HepG2 (cell line): Measurements from ENCODE around the gene SGCE. TPM values are rescaled to one million over a fixed set of nuclear protein-coding genes. Genes with fewer than 3 reads are reported as not detected.

Source experiments
- ATAC-seq: fragments of 200-7000 bp; cut with Tn5 transposase; 3 replicates; pipeline ENCODE4 v1.9.1; 2020; ENCODE audit warnings: mild to moderate bottlenecking, moderate library complexity
- BruUV-seq: library from RNA; stranded (reverse); fragments of 400-500 nt; replicated peaks from 2 replicates; lab custom pipeline; 2021; lab: Mats Ljungman, UMichigan
- CTCF ChIA-PET: fragments of 300-600 bp; formaldehyde crosslinking; extraction: SDS; loops from one replicate; lab custom pipeline; 2021; ENCODE audit warnings: low total read pairs, inconsistent platforms, low intra/inter-chr PET ratio; lab: Yijun Ruan, JAX
- POLR2A ChIA-PET: fragments of 350-600 bp; sonication (Branson Sonifier 250); formaldehyde crosslinking; loops from one replicate; lab custom pipeline; 2020; ENCODE audit warnings: antibody characterized with exemption, inconsistent platforms; lab: Yijun Ruan, JAX
- DNase-seq: peaks from one replicate; pipeline ENCODE4 v3.0.0-alpha.2; 2015; ENCODE audit warnings: low spot score
- FAIRE-seq: peaks from 3 replicates; lab custom pipeline; 2011; peaks lifted over from hg19 to GRCh38; lab: Jason Lieb, UNC
- H2AFZ ChIP-seq: one replicate; pipeline ENCODE4 v1.6.1; 2011; ENCODE audit warnings: low read length, inconsistent platforms
- H3K27ac ChIP-seq: fragments of 300-600 bp; 3 replicates; pipeline ENCODE4 v1.8.0; 2011; ENCODE audit warnings: mixed run types, mild to moderate bottlenecking, mixed read lengths, low read length, inconsistent platforms; ENCODE audit not compliant: insufficient read depth; ENCODE audit errors: extremely low read length
- H3K27me3 ChIP-seq, 2 experiments: fragments of 200-600 bp in 1 of 2; 2 replicates in 1 of 2; 3 replicates in 1 of 2; pipeline versions ENCODE4 v1.6.0 to v1.8.0; 2011; ENCODE audit warnings: low read length in 2 of 2, mild to moderate bottlenecking in 2 of 2, moderate library complexity in 2 of 2, inconsistent platforms in 1 of 2; ENCODE audit not compliant: insufficient read depth in 2 of 2, control insufficient read depth in 1 of 2
- H3K36me3 ChIP-seq, 2 experiments: fragments of 200-600 bp in 1 of 2; replicated peaks in 1 of 2; 2 replicates in 1 of 2; 3 replicates in 1 of 2; pipeline versions ENCODE4 v1.5.1 to v1.8.0; 2011; ENCODE audit warnings: low read length in 2 of 2, inconsistent platforms in 1 of 2; ENCODE audit not compliant: insufficient read depth in 2 of 2, control insufficient read depth in 1 of 2
- H3K4me1 ChIP-seq: 2 replicates; pipeline ENCODE4 v1.5.1; 2012; ENCODE audit warnings: low read length, inconsistent platforms; ENCODE audit not compliant: insufficient read depth
- H3K4me2 ChIP-seq: 2 replicates; pipeline ENCODE4 v1.6.0; 2011; ENCODE audit warnings: low read depth, low read length, inconsistent platforms
- H3K4me3 ChIP-seq, 3 experiments: fragments of 200-600 bp in 1 of 3; sonication (generic), shearing (Covaris generic) in 1 of 3; replicated peaks in 1 of 3; 2 replicates each; pipeline ENCODE4 v1.5.1; 2011 to 2016; ENCODE audit warnings: low read length in 3 of 3, inconsistent platforms in 2 of 3, low read depth in 2 of 3, mild to moderate bottlenecking in 2 of 3, control low read depth in 1 of 3, mixed read lengths in 1 of 3; ENCODE audit not compliant: insufficient read depth in 1 of 3
- H3K79me2 ChIP-seq: one replicate; pipeline ENCODE4 v1.6.1; 2011; ENCODE audit warnings: low read length, inconsistent platforms; ENCODE audit not compliant: insufficient read depth
- H3K9ac ChIP-seq: 2 replicates; pipeline ENCODE4 v1.6.0; 2011; ENCODE audit warnings: mild to moderate bottlenecking, low read depth, low read length, inconsistent platforms; ENCODE audit not compliant: insufficient read depth
- H3K9me3 ChIP-seq: 2 replicates; pipeline ENCODE4 v1.5.1; 2012; ENCODE audit warnings: mild to moderate bottlenecking, low read length
- H4K20me1 ChIP-seq: 2 replicates; pipeline ENCODE4 v1.6.0; 2011; ENCODE audit warnings: inconsistent platforms, mild to moderate bottlenecking, low read length, moderate library complexity; ENCODE audit not compliant: insufficient read depth
- ATRX ChIP-seq: sonication (generic); formaldehyde crosslinking; IDR thresholded peaks from 2 replicates; pipeline ENCODE4 v1.4.0; 2020; ENCODE audit warnings: missing genetic modification reagents, borderline replicate concordance
- CEBPB ChIP-seq: IDR thresholded peaks from 2 replicates; pipeline ENCODE4 v1.6.1; 2011; ENCODE audit warnings: low read depth, low read length, improper control_type of control experiment, borderline replicate concordance
- GATAD1 ChIP-seq: IDR thresholded peaks from 2 replicates; pipeline ENCODE4 v1.6.1; 2016; ENCODE audit warnings: missing genetic modification reagents, missing compliant biosample characterization
- GTF3A ChIP-seq: sonication (generic); formaldehyde crosslinking; conservative IDR thresholded peaks from 2 replicates; pipeline ENCODE4 v1.4.0; 2020; ENCODE audit warnings: mild to moderate bottlenecking, missing genetic modification reagents
- HCFC1 ChIP-seq: fragments of 150-350 bp; IDR thresholded peaks from 2 replicates; pipeline ENCODE4 v1.6.1; 2014; ENCODE audit warnings: low read depth, low read length
- HES4 ChIP-seq: sonication (generic); formaldehyde crosslinking; IDR thresholded peaks from 2 replicates; pipeline ENCODE4 v1.9.0; 2021; ENCODE audit warnings: mild to moderate bottlenecking, missing genetic modification reagents, borderline replicate concordance
- KLF11 ChIP-seq: IDR thresholded peaks from 2 replicates; pipeline ENCODE4 v1.6.1; 2016; ENCODE audit warnings: missing compliant biosample characterization
- KLF6 ChIP-seq: IDR thresholded peaks from 2 replicates; pipeline ENCODE4 v1.8.0; 2016; ENCODE audit warnings: missing biosample characterization, missing genetic modification reagents
- MATR3 ChIP-seq: sonication (generic); formaldehyde crosslinking; IDR thresholded peaks from 2 replicates; pipeline ENCODE4 v1.4.0; 2020; ENCODE audit warnings: missing genetic modification reagents
- SYNCRIP ChIP-seq: fragments of 200-400 bp; formaldehyde crosslinking; IDR thresholded peaks from 2 replicates; pipeline ENCODE4 v1.6.1; 2018; ENCODE audit warnings: mild to moderate bottlenecking, low read depth, low read length; ENCODE audit not compliant: insufficient read depth
- TAF15 ChIP-seq: fragments of 200-400 bp; formaldehyde crosslinking; IDR thresholded peaks from one replicate; pipeline ENCODE4 v1.6.1; 2018; ENCODE audit warnings: mild to moderate bottlenecking, low read depth, low read length; ENCODE audit not compliant: poor library complexity, severe bottlenecking
- YY1 ChIP-seq: IDR thresholded peaks from 2 replicates; pipeline ENCODE4 v1.6.1; 2011; ENCODE audit warnings: low read length, low read depth, moderate library complexity, mild to moderate bottlenecking; ENCODE audit not compliant: insufficient read depth, insufficient replicate concordance
- ZNF562 ChIP-seq: sonication (generic); formaldehyde crosslinking; IDR thresholded peaks from 2 replicates; pipeline ENCODE4 v1.8.0; 2022; ENCODE audit warnings: missing genetic modification reagents, borderline replicate concordance
- ZNF614 ChIP-seq: IDR thresholded peaks from 2 replicates; pipeline ENCODE4 v1.6.1; 2018; ENCODE audit warnings: missing biosample characterization, missing genetic modification reagents, inconsistent platforms, borderline replicate concordance
- ZNF724P ChIP-seq: sonication (generic); formaldehyde crosslinking; IDR thresholded peaks from 2 replicates; pipeline ENCODE4 v1.8.0; 2022; ENCODE audit warnings: missing genetic modification reagents, borderline replicate concordance
- WGBS: methylation state at CpG from one replicate; pipeline ENCODE4 v1.1.6; 2017; ENCODE audit warnings: low lambda C conversion rate; 5-methylcytosine and 5-hydroxymethylcytosine counted together
- in situ Hi-C: cut with HindIII; loops from 2 replicates; pipeline ENCODE4 v1.10.0; 2017; ENCODE audit warnings: low pct_unique_long_range_greater_than_20kb; ENCODE audit not compliant: extremely low pct_ligation_motif_present
- intact Hi-C: fragments of 100-400 bp; cut with micrococcal nuclease; formaldehyde crosslinking; loops from one replicate; pipeline ENCODE4 v1.10.0; 2022; ENCODE audit not compliant: unreplicated experiment
- polyA plus RNA-seq, 8 experiments: library from polyadenylated mRNA; depleted of rRNA in 3 of 8; stranded (reverse) in 7 of 8; unstranded in 1 of 8; fragments of >200 nt; fragmentation: Illumina TruSeq in 4 of 8; extraction: Trizol in 4 of 8; gene quantifications; 2 replicates each; pipeline versions ENCODE4 v1.2.1 to v1.2.3, GENCODE V29; 2011 to 2016; ENCODE audit warnings: low read depth in 4 of 8, missing spikeins in 1 of 8, mixed read lengths in 1 of 8; ENCODE audit not compliant: insufficient read depth in 1 of 8
- total RNA-seq, 5 experiments: library from RNA; depleted of rRNA; stranded (reverse); fragments of >200 nt; fragmentation: Illumina TruSeq; extraction: Trizol; gene quantifications; 2 replicates each; pipeline ENCODE4 v1.2.3, GENCODE V29; 2016; ENCODE audit warnings: low read depth in 1 of 5
- TF ChIP-seq, protein P1 (sequence below): sonication (generic); formaldehyde crosslinking; IDR thresholded peaks from 2 replicates; pipeline ENCODE4 v1.4.0; 2020; ENCODE audit warnings: missing genetic modification reagents, borderline replicate concordance
- TF ChIP-seq, protein P2 (sequence below): sonication (generic); formaldehyde crosslinking; IDR thresholded peaks from 2 replicates; pipeline ENCODE4 v1.8.0; 2022; ENCODE audit warnings: low read depth, missing genetic modification reagents

The SGCE gene
- total and polyA plus RNA-seq, 2 of the 13 experiments (the other 11 are each of a cell fraction or from before 2014, with no cell fraction given), result 52.3 to 71.1 TPM

DNA sequence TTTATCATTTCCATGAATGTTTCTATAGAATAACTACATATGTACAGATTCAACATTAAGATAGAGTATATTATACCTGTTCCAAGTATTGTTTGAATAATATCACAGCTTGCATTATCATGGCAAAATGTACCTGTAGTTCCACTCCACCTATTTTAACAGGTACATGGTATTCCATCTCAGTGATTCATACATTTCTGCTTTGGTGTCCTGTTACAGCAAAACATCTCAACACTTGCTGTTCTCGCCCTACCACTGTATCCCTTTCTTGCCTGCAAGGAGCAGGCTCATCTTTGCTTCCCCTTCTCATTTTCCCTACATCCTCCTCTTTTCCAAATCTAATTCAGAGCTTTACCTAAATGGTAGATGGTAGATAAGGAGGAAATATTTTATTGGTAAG, 27.1 kb upstream of the SGCE start:
- no peak for FAIRE-seq
- TF ChIP-seq ZNF724P (CRISPR knock-in tag) (no peak), YY1 (no peak), KLF6 (CRISPR knock-in tag) (no peak), ZNF614 (CRISPR knock-in tag) (no peak), HCFC1 (no peak), GTF3A (CRISPR knock-in tag) (no peak), HES4 (CRISPR knock-in tag) (no peak), TAF15 (no peak), ZNF562 (CRISPR knock-in tag) (no peak), KLF11 (no peak), ATRX (CRISPR knock-in tag) (no peak), CEBPB (no peak), MATR3 (CRISPR knock-in tag) (no peak), SYNCRIP (no peak), GATAD1 (CRISPR knock-in tag) (no peak)
- TF ChIP-seq, protein P1, sequence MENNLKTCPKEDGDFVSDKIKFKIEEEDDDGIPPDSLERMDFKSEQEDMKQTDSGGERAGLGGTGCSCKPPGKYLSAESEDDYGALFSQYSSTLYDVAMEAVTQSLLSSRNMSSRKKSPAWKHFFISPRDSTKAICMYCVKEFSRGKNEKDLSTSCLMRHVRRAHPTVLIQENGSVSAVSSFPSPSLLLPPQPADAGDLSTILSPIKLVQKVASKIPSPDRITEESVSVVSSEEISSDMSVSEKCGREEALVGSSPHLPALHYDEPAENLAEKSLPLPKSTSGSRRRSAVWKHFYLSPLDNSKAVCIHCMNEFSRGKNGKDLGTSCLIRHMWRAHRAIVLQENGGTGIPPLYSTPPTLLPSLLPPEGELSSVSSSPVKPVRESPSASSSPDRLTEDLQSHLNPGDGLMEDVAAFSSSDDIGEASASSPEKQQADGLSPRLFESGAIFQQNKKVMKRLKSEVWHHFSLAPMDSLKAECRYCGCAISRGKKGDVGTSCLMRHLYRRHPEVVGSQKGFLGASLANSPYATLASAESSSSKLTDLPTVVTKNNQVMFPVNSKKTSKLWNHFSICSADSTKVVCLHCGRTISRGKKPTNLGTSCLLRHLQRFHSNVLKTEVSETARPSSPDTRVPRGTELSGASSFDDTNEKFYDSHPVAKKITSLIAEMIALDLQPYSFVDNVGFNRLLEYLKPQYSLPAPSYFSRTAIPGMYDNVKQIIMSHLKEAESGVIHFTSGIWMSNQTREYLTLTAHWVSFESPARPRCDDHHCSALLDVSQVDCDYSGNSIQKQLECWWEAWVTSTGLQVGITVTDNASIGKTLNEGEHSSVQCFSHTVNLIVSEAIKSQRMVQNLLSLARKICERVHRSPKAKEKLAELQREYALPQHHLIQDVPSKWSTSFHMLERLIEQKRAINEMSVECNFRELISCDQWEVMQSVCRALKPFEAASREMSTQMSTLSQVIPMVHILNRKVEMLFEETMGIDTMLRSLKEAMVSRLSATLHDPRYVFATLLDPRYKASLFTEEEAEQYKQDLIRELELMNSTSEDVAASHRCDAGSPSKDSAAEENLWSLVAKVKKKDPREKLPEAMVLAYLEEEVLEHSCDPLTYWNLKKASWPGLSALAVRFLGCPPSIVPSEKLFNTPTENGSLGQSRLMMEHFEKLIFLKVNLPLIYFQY (CRISPR knock-in tag), result no peak
- TF ChIP-seq, protein P2, sequence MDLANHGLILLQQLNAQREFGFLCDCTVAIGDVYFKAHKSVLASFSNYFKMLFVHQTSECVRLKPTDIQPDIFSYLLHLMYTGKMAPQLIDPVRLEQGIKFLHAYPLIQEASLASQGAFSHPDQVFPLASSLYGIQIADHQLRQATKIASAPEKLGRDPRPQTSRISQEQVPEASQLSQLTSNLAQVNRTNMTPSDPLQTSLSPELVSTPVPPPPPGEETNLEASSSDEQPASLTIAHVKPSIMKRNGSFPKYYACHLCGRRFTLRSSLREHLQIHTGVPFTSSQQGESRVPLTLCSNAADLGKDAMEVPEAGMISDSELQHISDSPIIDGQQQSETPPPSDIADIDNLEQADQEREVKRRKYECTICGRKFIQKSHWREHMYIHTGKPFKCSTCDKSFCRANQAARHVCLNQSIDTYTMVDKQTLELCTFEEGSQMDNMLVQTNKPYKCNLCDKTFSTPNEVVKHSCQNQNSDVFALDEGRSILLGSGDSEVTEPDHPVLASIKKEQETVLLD (CRISPR knock-in tag), result no peak
- TF ChIP-seq, all 625 proteins: peak for 0
- Histone ChIP-seq H3K9me3 (no peaks in the 10 kb centered on the region), H3K9ac (no peak overlapping the region), H3K27ac (no peak overlapping the region), H3K4me2 (no peak overlapping the region), H3K36me3 (no peaks in the 10 kb centered on the region), H4K20me1 (no peaks in the 10 kb centered on the region), H2AFZ (no peak overlapping the region), H3K4me3 (no peak overlapping the region), H3K79me2 (peaks cover 3% of the 10 kb centered on the region), H3K4me1 (peaks cover 11% of the 10 kb centered on the region), H3K27me3 (no peaks in the 10 kb centered on the region)
- ATAC-seq (no peak), DNase-seq (no peak)
- intact Hi-C loops, result no loop called here
- WGBS, result 79% methylated on average over 1 of the region's 1 CpG
- CTCF ChIA-PET, result no interaction called here
- POLR2A ChIA-PET, result no interaction called here
- BruUV-seq, result no TSS peak
- in situ Hi-C loops, result no loop called here
